IMR-90 (cell line): ENCODE measurements around the gene B4GALT5. TPM values are rescaled to one million over a fixed set of nuclear protein-coding genes. Genes with fewer than 3 reads are reported as not detected.

ENCODE experiments used
- ATAC-seq: fragments of 200-7000 bp; cut with Tn5 transposase; 2 replicates; pipeline ENCODE4 v1.9.1; 2020; ENCODE audit warnings: low read depth, mild to moderate bottlenecking, moderate library complexity
- BruUV-seq: library from RNA; stranded (reverse); fragments of 400-500 nt; replicated peaks from 2 replicates; lab custom pipeline; 2021; lab: Mats Ljungman, UMichigan
- CTCF ChIA-PET: fragments of 300-600 bp; formaldehyde crosslinking; extraction: SDS; loops from one replicate; lab custom pipeline; 2021; ENCODE audit warnings: antibody characterized with exemption; lab: Yijun Ruan, JAX
- POLR2A ChIA-PET: fragments of 300-600 bp; sonication (Branson Sonifier 250); formaldehyde crosslinking; loops from one replicate; lab custom pipeline; 2022; ENCODE audit warnings: antibody characterized with exemption; ENCODE audit not compliant: unreplicated experiment; lab: Charles Lee
- DNase-seq: peaks from one replicate; pipeline ENCODE4 v3.0.0; 2013
- H2AFZ ChIP-seq: replicated peaks from 2 replicates; pipeline ENCODE3; 2013; ENCODE audit warnings: low read length, mild to moderate bottlenecking; ENCODE audit not compliant: poor library complexity
- H2AK5ac ChIP-seq: 2 replicates; pipeline ENCODE4 v1.6.1; 2013; ENCODE audit warnings: low read depth, low read length, inconsistent platforms
- H2AK9ac ChIP-seq: replicated peaks from 2 replicates; pipeline ENCODE3; 2013; ENCODE audit warnings: mild to moderate bottlenecking, low read depth, low read length, moderate library complexity; ENCODE audit not compliant: poor library complexity
- H2BK120ac ChIP-seq: 2 replicates; pipeline ENCODE4 v1.6.1; 2013; ENCODE audit warnings: low read depth, low read length, inconsistent platforms
- H2BK15ac ChIP-seq: 3 replicates; pipeline ENCODE4 v1.6.1; 2013; ENCODE audit warnings: low read depth, low read length, inconsistent platforms
- H2BK20ac ChIP-seq: 2 replicates; pipeline ENCODE4 v1.6.1; 2013; ENCODE audit warnings: low read depth, mild to moderate bottlenecking, inconsistent platforms, low read length, moderate library complexity
- H2BK5ac ChIP-seq: 2 replicates; pipeline ENCODE4 v1.6.1; 2013; ENCODE audit warnings: mild to moderate bottlenecking, low read depth, low read length, inconsistent platforms; ENCODE audit not compliant: poor library complexity, severe bottlenecking
- H3K14ac ChIP-seq: replicated peaks from 2 replicates; pipeline ENCODE4 v1.6.1; 2013; ENCODE audit warnings: low read depth, low read length, inconsistent platforms
- H3K18ac ChIP-seq: 2 replicates; pipeline ENCODE4 v1.6.1; 2013; ENCODE audit warnings: low read depth, low read length, control low read depth
- H3K23ac ChIP-seq: 2 replicates; pipeline ENCODE4 v1.6.1; 2013; ENCODE audit warnings: low read depth, low read length, inconsistent platforms
- H3K27ac ChIP-seq: 2 replicates; pipeline ENCODE4 v1.5.1; 2013; ENCODE audit warnings: mild to moderate bottlenecking, control low read depth, low read length; ENCODE audit not compliant: insufficient read depth
- H3K27me3 ChIP-seq: 2 replicates; pipeline ENCODE4 v1.6.1; 2013; ENCODE audit warnings: low read length; ENCODE audit not compliant: control insufficient read depth, insufficient read depth
- H3K36me3 ChIP-seq: 2 replicates; pipeline ENCODE4 v1.6.1; 2013; ENCODE audit warnings: low read length, mixed read lengths; ENCODE audit not compliant: control insufficient read depth, insufficient read depth
- H3K4ac ChIP-seq: 2 replicates; pipeline ENCODE4 v1.6.1; 2013; ENCODE audit warnings: low read depth, low read length, inconsistent platforms
- H3K4me1 ChIP-seq: 2 replicates; pipeline ENCODE4 v1.6.1; 2013; ENCODE audit warnings: low read length, mixed read lengths; ENCODE audit not compliant: control insufficient read depth, insufficient read depth
- H3K4me2 ChIP-seq: 2 replicates; pipeline ENCODE4 v1.6.1; 2013; ENCODE audit warnings: low read depth, mild to moderate bottlenecking, control low read depth, low read length, moderate library complexity
- H3K4me3 ChIP-seq: 2 replicates; pipeline ENCODE4 v1.5.1; 2013; ENCODE audit warnings: low read depth, mild to moderate bottlenecking, control low read depth, low read length, moderate library complexity; ENCODE audit not compliant: insufficient read depth
- H3K56ac ChIP-seq: 2 replicates; pipeline ENCODE4 v1.6.1; 2013; ENCODE audit warnings: low read length, inconsistent platforms; ENCODE audit not compliant: insufficient read depth; ENCODE audit errors: extremely low read depth
- H3K79me1 ChIP-seq, 2 experiments: 2 replicates each; pipeline ENCODE4 v1.6.1; 2013; ENCODE audit warnings: low read length in 2 of 2, inconsistent platforms in 1 of 2, low read depth in 1 of 2
- H3K9ac ChIP-seq: 2 replicates; pipeline ENCODE4 v1.6.1; 2013; ENCODE audit warnings: low read depth, low read length, control low read depth
- H3K9me1 ChIP-seq: 2 replicates; pipeline ENCODE4 v1.6.1; 2013; ENCODE audit warnings: low read length, inconsistent platforms; ENCODE audit not compliant: insufficient read depth
- H3K9me3 ChIP-seq: 2 replicates; pipeline ENCODE4 v1.6.1; 2013; ENCODE audit warnings: low read length; ENCODE audit not compliant: control insufficient read depth, insufficient read depth
- H4K20me1 ChIP-seq: 2 replicates; pipeline ENCODE4 v1.6.1; 2013; ENCODE audit warnings: low read length, inconsistent platforms; ENCODE audit not compliant: insufficient read depth
- H4K5ac ChIP-seq: 2 replicates; pipeline ENCODE4 v1.6.1; 2013; ENCODE audit warnings: mild to moderate bottlenecking, low read depth, low read length, control low read depth
- H4K8ac ChIP-seq, 2 experiments: 2 replicates each; pipeline ENCODE4 v1.6.1; 2013; ENCODE audit warnings: low read depth in 2 of 2, low read length in 2 of 2, control low read depth in 1 of 2, inconsistent platforms in 1 of 2
- H4K91ac ChIP-seq: 2 replicates; pipeline ENCODE4 v1.6.1; 2013; ENCODE audit warnings: low read depth, low read length, inconsistent platforms; ENCODE audit not compliant: insufficient read depth
- BHLHE40 ChIP-seq: fragments of 150-350 bp; IDR thresholded peaks from 2 replicates; pipeline ENCODE4 v1.6.1; 2016; ENCODE audit warnings: mild to moderate bottlenecking, low read depth, low read length
- CEBPB ChIP-seq: IDR thresholded peaks from 2 replicates; pipeline ENCODE4 v1.6.1; 2012; ENCODE audit warnings: low read depth, low read length, improper control_type of control experiment
- CHD1 ChIP-seq: IDR thresholded peaks from 2 replicates; pipeline ENCODE4 v1.6.1; 2012; ENCODE audit warnings: low read depth, low read length, improper control_type of control experiment
- ELK1 ChIP-seq: fragments of 150-350 bp; IDR thresholded peaks from 2 replicates; pipeline ENCODE4 v1.6.1; 2016; ENCODE audit warnings: low read depth, mild to moderate bottlenecking, low read length, moderate library complexity, borderline replicate concordance
- FOS ChIP-seq: fragments of 150-350 bp; IDR thresholded peaks from 2 replicates; pipeline ENCODE4 v1.6.1; 2016; ENCODE audit warnings: low read depth, low read length
- MAFK ChIP-seq: IDR thresholded peaks from 2 replicates; pipeline ENCODE4 v1.6.1; 2012; ENCODE audit warnings: low read depth, low read length, improper control_type of control experiment
- MAZ ChIP-seq: IDR thresholded peaks from 2 replicates; pipeline ENCODE4 v1.6.1; 2012; ENCODE audit warnings: low read depth, mild to moderate bottlenecking, low read length, improper control_type of control experiment, moderate library complexity, borderline replicate concordance
- MXI1 ChIP-seq: IDR thresholded peaks from 2 replicates; pipeline ENCODE4 v1.6.1; 2012; ENCODE audit warnings: low read depth, mild to moderate bottlenecking, low read length, moderate library complexity, borderline replicate concordance
- NFE2L2 ChIP-seq: fragments of 150-350 bp; IDR thresholded peaks from 2 replicates; pipeline ENCODE4 v1.6.1; 2016; ENCODE audit warnings: low read depth, mild to moderate bottlenecking, low read length
- POLR2A ChIP-seq: IDR thresholded peaks from 2 replicates; pipeline ENCODE4 v1.6.1; 2012; ENCODE audit warnings: mild to moderate bottlenecking, low read depth, low read length
- RAD21 ChIP-seq: IDR thresholded peaks from 2 replicates; pipeline ENCODE4 v1.6.1; 2012; ENCODE audit warnings: low read length, improper control_type of control experiment
- RCOR1 ChIP-seq: IDR thresholded peaks from 2 replicates; pipeline ENCODE4 v1.6.1; 2012; ENCODE audit warnings: mild to moderate bottlenecking, low read length, improper control_type of control experiment; ENCODE audit not compliant: insufficient replicate concordance
- SMC3 ChIP-seq: fragments of 150-350 bp; IDR thresholded peaks from 2 replicates; pipeline ENCODE4 v1.6.1; 2016; ENCODE audit warnings: low read depth, mild to moderate bottlenecking, antibody characterized with exemption, low read length, moderate library complexity
- USF2 ChIP-seq: fragments of 150-350 bp; IDR thresholded peaks from 2 replicates; pipeline ENCODE4 v1.6.1; 2017; ENCODE audit warnings: mild to moderate bottlenecking, antibody characterized with exemption, low read length, low read depth
- WGBS, 2 experiments: methylation state at CpG; one replicate each; pipeline versions ENCODE4 v1.1.5 to v1.1.7; 2013; ENCODE audit warnings: missing lambda C conversion rate in 2 of 2; ENCODE audit not compliant: insufficient read length in 1 of 2; ENCODE audit errors: extremely low coverage in 2 of 2; 5-methylcytosine and 5-hydroxymethylcytosine counted together
- dilution Hi-C: fragments of 300-500 bp; cut with HindIII; formaldehyde crosslinking; loops from one replicate; pipeline ENCODE4 v1.14.3; 2018; ENCODE audit warnings: low sequenced_read_pairs; ENCODE audit not compliant: unreplicated experiment
- in situ Hi-C: fragments of 300-500 bp; cut with MboI; formaldehyde crosslinking; loops from 3 replicates; pipeline ENCODE4 v1.14.3; 2019; ENCODE audit warnings: low sequenced_read_pairs, inconsistent platforms, mixed read lengths
- intact Hi-C: fragments of 100-400 bp; cut with micrococcal nuclease; formaldehyde crosslinking; loops from 2 replicates; pipeline ENCODE4 v1.10.0; 2022
- polyA plus RNA-seq, 3 experiments: library from polyadenylated mRNA; depleted of rRNA; stranded (reverse); fragments of >200 nt; gene quantifications; 2 replicates each; pipeline ENCODE4 v1.2.3, GENCODE V29; 2012; ENCODE audit warnings: low replicate concordance in 1 of 3
- total RNA-seq: library from RNA; depleted of rRNA; stranded (reverse); fragments of >200 nt; gene quantifications from 2 replicates; pipeline ENCODE4 v1.2.3, GENCODE V29; 2012

B4GALT5 gene
- total and polyA plus RNA-seq, 2 of the 4 experiments (the other 2 are of a cell fraction), result 11.3 to 20.4 TPM

GRCh38 chr20:49616154-49617007, 97.3 kb downstream of the B4GALT5 start:
- no peaks in the 10 kb centered on the region for H4K20me1 ChIP-seq
- peaks cover 4% of the 10 kb centered on the region for H3K9me3 ChIP-seq
- BruUV-seq, result no TSS peak
- peaks cover 6% of the 10 kb centered on the region; the same call in 1 of the 2 replicates for H3K27me3 ChIP-seq
- no peaks in the 10 kb centered on the region for H3K4me1 ChIP-seq
- no peak overlapping the region for H3K18ac ChIP-seq
- H2AFZ ChIP-seq, result no peak overlapping the region
- no peak overlapping the region for H3K4me3 ChIP-seq
- no peaks in the 10 kb centered on the region for H3K79me1 ChIP-seq
- H3K27ac ChIP-seq, result no peak overlapping the region
- ChIA-PET POLR2A (no interaction called here), CTCF (interaction anchor here (0.8 to 2.0 kb wide), 2 partner anchors 229 to 235 kb away, joined by 4 to 7 read pairs; no protein-coding TSS in a partner anchor)
- H3K4ac ChIP-seq, result no peak overlapping the region
- H2BK120ac ChIP-seq, result no peak overlapping the region
- H3K9me1 ChIP-seq, result no peaks in the 10 kb centered on the region
- H2BK20ac ChIP-seq, result no peak overlapping the region
- dilution Hi-C loops (no loop called here), intact Hi-C loops (loop anchor here (10.0 kb wide), 1 partner anchor 458 kb away; no protein-coding TSS in a partner anchor), in situ Hi-C loops (loop anchor here (25.0 kb wide), 1 partner anchor 471 kb away; no protein-coding TSS in a partner anchor)
- no peak overlapping the region for H3K14ac ChIP-seq
- H2AK9ac ChIP-seq, result no peak overlapping the region
- WGBS, 2 experiments, result 39% methylated on average over 3 of the region's 11 CpGs; no CpG with 5 or more reads in 1 of the 2 experiments
- no peak overlapping the region for H2AK5ac ChIP-seq
- DNase-seq, result no peak
- H4K8ac ChIP-seq, result no peak overlapping the region
- no peak for ATAC-seq
- no peak overlapping the region for H2BK15ac ChIP-seq
- H3K23ac ChIP-seq, result no peak overlapping the region
- no peak overlapping the region for H3K56ac ChIP-seq
- H3K4me2 ChIP-seq, result no peak overlapping the region
- no peak overlapping the region for H3K9ac ChIP-seq
- no peaks in the 10 kb centered on the region for H3K36me3 ChIP-seq
- H4K5ac ChIP-seq, result no peak overlapping the region
- H4K91ac ChIP-seq, result no peak overlapping the region
- H2BK5ac ChIP-seq, result no peak overlapping the region
- TF ChIP-seq RCOR1 (no peak), CEBPB (no peak), RAD21 (no peak), FOS (no peak), SMC3 (no peak), POLR2A (no peak), CHD1 (no peak), USF2 (no peak), MAZ (no peak), MXI1 (no peak), ELK1 (no peak), NFE2L2 (no peak), BHLHE40 (no peak), MAFK (no peak)
